ENCODE data around the gene AFDN.

GRCh38 chr6:167927246-167927645, 100.5 kb downstream of the AFDN start:
- TF ChIP-seq POLR2AphosphoS5 (IDR thresholded peaks at IDR 0.05), result no peak
- no peak for TF ChIP-seq CTCF (IDR thresholded peaks at IDR 0.05)
- TF ChIP-seq POLR2A (IDR thresholded peaks at IDR 0.05; ENCODE audit: low read depth), result no peak
- TF ChIP-seq EP300 (IDR thresholded peaks at IDR 0.05), result no peak
